K562 (cell line): ENCODE measurements around the gene RORC. TPM values are rescaled to one million over a fixed set of nuclear protein-coding genes. Genes with fewer than 3 reads are reported as not detected.
A peak's percentile ranks its signal among the peaks of the same experiment; 100 is the strongest.

Experiments
- ATAC-seq: fragments of 200-7000 bp; cut with Tn5 transposase; 3 replicates; pipeline ENCODE4 v1.9.1; 2020; ENCODE audit warnings: moderate library complexity
- BruUV-seq: library from RNA; stranded (reverse); fragments of 400-500 nt; replicated peaks from 2 replicates; lab custom pipeline; 2021; lab: Mats Ljungman, UMichigan
- CTCF ChIA-PET: fragments of 300-600 bp; formaldehyde crosslinking; extraction: SDS; loops from one replicate; lab custom pipeline; 2021; ENCODE audit warnings: low intra/inter-chr PET ratio; lab: Yijun Ruan, JAX
- POLR2A ChIA-PET: fragments of 300-600, 350-650 bp; sonication (Branson Sonifier 250); formaldehyde crosslinking; extraction: SDS; loops from one replicate; lab custom pipeline; 2021; ENCODE audit warnings: antibody characterized with exemption, inconsistent platforms; lab: Yijun Ruan, JAX
- DNase-seq, 4 experiments: peaks; one replicate each; pipeline versions ENCODE4 v3.0.0 to v3.0.0-alpha.2; 2011 to 2018; ENCODE audit warnings: low spot score in 3 of 4, mixed read lengths in 3 of 4; ENCODE audit errors: extremely low read depth in 1 of 4
- FAIRE-seq: peaks from 2 replicates; lab custom pipeline; 2011; peaks lifted over from hg19 to GRCh38; lab: Jason Lieb, UNC
- H2AFZ ChIP-seq: 2 replicates; pipeline ENCODE4 v1.6.0; 2011; ENCODE audit warnings: low read depth, low read length, control low read depth, inconsistent platforms
- H3K27ac ChIP-seq: fragments of 200-600 bp; 3 replicates; pipeline ENCODE4 v1.8.0; 2011; ENCODE audit warnings: low read depth, mild to moderate bottlenecking, control low read depth, inconsistent platforms, low read length, moderate library complexity, mixed read lengths; ENCODE audit errors: extremely low read depth
- H3K27me3 ChIP-seq, 2 experiments: fragments of 300-600 bp in 1 of 2; 2 replicates in 1 of 2; 3 replicates in 1 of 2; pipeline versions ENCODE4 v1.6.0 to v1.8.0; 2011; ENCODE audit warnings: inconsistent platforms in 2 of 2, low read length in 2 of 2, mild to moderate bottlenecking in 1 of 2, mixed read lengths in 1 of 2, moderate library complexity in 1 of 2; ENCODE audit not compliant: control insufficient read depth in 2 of 2, insufficient read depth in 2 of 2
- H3K36me3 ChIP-seq: fragments of 300-600 bp; 3 replicates; pipeline ENCODE4 v1.8.0; 2011; ENCODE audit warnings: mild to moderate bottlenecking, low read length, inconsistent platforms; ENCODE audit not compliant: control insufficient read depth, insufficient read depth
- H3K4me1 ChIP-seq, 2 experiments: fragments of 200-600 bp in 1 of 2; replicated peaks in 1 of 2; 2 replicates in 1 of 2; 3 replicates in 1 of 2; pipeline versions ENCODE4 v1.5.1 to v1.8.0; 2011; ENCODE audit warnings: inconsistent platforms in 2 of 2, low read length in 2 of 2, mild to moderate bottlenecking in 1 of 2, mixed read lengths in 1 of 2, moderate library complexity in 1 of 2; ENCODE audit not compliant: control insufficient read depth in 2 of 2, insufficient read depth in 2 of 2
- H3K4me2 ChIP-seq: 2 replicates; pipeline ENCODE4 v1.6.1; 2011; ENCODE audit warnings: low read length, control low read depth, inconsistent platforms, mixed read lengths; ENCODE audit not compliant: insufficient read depth
- H3K4me3 ChIP-seq: fragments of 200-600 bp; sonication (generic), shearing (Covaris generic); 2 replicates; pipeline ENCODE4 v1.5.1; 2016; ENCODE audit warnings: control low read depth, inconsistent platforms
- H3K79me2 ChIP-seq: fragments of 200-600 bp; 3 replicates; pipeline ENCODE4 v1.8.0; 2011; ENCODE audit warnings: low read length, inconsistent platforms; ENCODE audit not compliant: control insufficient read depth, insufficient read depth
- H3K9ac ChIP-seq, 2 experiments: 2 replicates each; pipeline versions ENCODE4 v1.6.0 to v1.6.1; 2011; ENCODE audit warnings: low read depth in 2 of 2, low read length in 2 of 2, control low read depth in 1 of 2, inconsistent platforms in 1 of 2, mild to moderate bottlenecking in 1 of 2, mixed read lengths in 1 of 2; ENCODE audit not compliant: insufficient read depth in 1 of 2
- H3K9me1 ChIP-seq: one replicate; pipeline ENCODE4 v1.6.0; 2011; ENCODE audit warnings: inconsistent platforms, mild to moderate bottlenecking, low read length, moderate library complexity; ENCODE audit not compliant: control insufficient read depth, insufficient read depth
- H3K9me3 ChIP-seq: replicated peaks from 2 replicates; pipeline ENCODE4 v1.5.1; 2011; ENCODE audit warnings: low read depth, low read length, inconsistent platforms; ENCODE audit not compliant: control insufficient read depth, insufficient read depth
- H4K20me1 ChIP-seq: replicated peaks from 2 replicates; pipeline ENCODE4 v1.6.1; 2011; ENCODE audit warnings: low read length, inconsistent platforms, mixed read lengths; ENCODE audit not compliant: control insufficient read depth, insufficient read depth
- CBFA2T3 ChIP-seq: fragments of 450-650 bp; IDR thresholded peaks from 2 replicates; pipeline ENCODE4 v1.6.1; 2017
- CHCHD3 ChIP-seq: fragments of 250-450 bp; sonication (Bioruptor Pico); IDR thresholded peaks from 2 replicates; pipeline ENCODE4 v2.1.2; 2022; ENCODE audit warnings: mild to moderate bottlenecking
- FOSL1 ChIP-seq: fragments of 200-800 bp; sonication (Bioruptor generic); conservative IDR thresholded peaks from 2 replicates; pipeline ENCODE4 v1.6.1; 2016; ENCODE audit warnings: missing genetic modification characterization, missing compliant biosample characterization
- JUN ChIP-seq, 2 experiments: sonication (generic) in 1 of 2; formaldehyde crosslinking in 1 of 2; IDR thresholded peaks; 2 replicates each; pipeline versions ENCODE4 v1.6.1 to v1.8.0; 2012 to 2022; ENCODE audit warnings: borderline replicate concordance in 2 of 2, mild to moderate bottlenecking in 2 of 2, improper control_type of control experiment in 1 of 2, low read depth in 1 of 2, low read length in 1 of 2, missing genetic modification reagents in 1 of 2
- JUND ChIP-seq, 2 experiments: IDR thresholded peaks; 2 replicates in 1 of 2; 3 replicates in 1 of 2; pipeline ENCODE4 v1.6.1; 2011; ENCODE audit warnings: borderline replicate concordance in 2 of 2, low read depth in 2 of 2, low read length in 2 of 2, improper control_type of control experiment in 1 of 2, missing biosample characterization in 1 of 2, missing genetic modification characterization in 1 of 2, missing genetic modification reagents in 1 of 2
- TOE1 ChIP-seq, 2 experiments: fragments of 450-650 bp in 1 of 2; sonication (generic) in 1 of 2; formaldehyde crosslinking in 1 of 2; IDR thresholded peaks; 2 replicates each; pipeline versions ENCODE4 v1.7.1 to v1.8.0; 2016 to 2022; ENCODE audit warnings: borderline replicate concordance in 2 of 2, mild to moderate bottlenecking in 2 of 2, antibody characterized with exemption in 1 of 2, inconsistent platforms in 1 of 2, low read depth in 1 of 2, missing genetic modification reagents in 1 of 2, moderate library complexity in 1 of 2
- VEZF1 ChIP-seq: fragments of 200-800 bp; sonication (Bioruptor generic); IDR thresholded peaks from 2 replicates; pipeline ENCODE4 v1.6.1; 2017; ENCODE audit warnings: missing genetic modification characterization, missing compliant biosample characterization
- WGBS: fragments of 100-300 bp; shearing (Covaris generic); methylation state at CpG from one replicate; pipeline ENCODE4 v1.1.6; 2016; ENCODE audit warnings: low coverage, mixed read lengths; ENCODE audit not compliant: insufficient coverage; ENCODE audit errors: missing lambda C conversion rate; 5-methylcytosine and 5-hydroxymethylcytosine counted together
- in situ Hi-C: fragments of 300-500 bp; cut with MboI; formaldehyde crosslinking; loops from 4 replicates; pipeline ENCODE4 v1.15.0; 2018; ENCODE audit warnings: inconsistent platforms, mixed read lengths
- intact Hi-C: fragments of 100-400 bp; cut with micrococcal nuclease; formaldehyde crosslinking; loops from 2 replicates; pipeline ENCODE4 v1.14.2; 2022
- polyA plus RNA-seq, 8 experiments: library from polyadenylated mRNA; depleted of rRNA in 4 of 8; stranded (reverse) in 5 of 8; unstranded in 3 of 8; fragments of >200 nt; fragmentation: Nextera tagmentation in 2 of 8; fragmentation: Illumina TruSeq in 1 of 8; extraction: Ambion mirVana in 2 of 8; extraction: Trizol in 1 of 8; gene quantifications; 2 replicates each; pipeline versions ENCODE4 v1.2.1 to v1.2.3, GENCODE V29; 2011 to 2014; ENCODE audit warnings: inconsistent platforms in 1 of 8, missing spikeins in 1 of 8
- small RNA-seq: library from RNA; depleted of rRNA; stranded (forward); fragments of <200 nt; gene quantifications from one replicate; pipeline ENCODE3, GENCODE V24; 2014
- total RNA-seq, 7 experiments: library from RNA; depleted of rRNA in 6 of 7; stranded (reverse); fragments of >200 nt in 6 of 7; fragmentation: Illumina TruSeq in 2 of 7; extraction: Trizol in 2 of 7; gene quantifications; 2 replicates each; pipeline versions ENCODE4 v1.2.1 to v1.2.3, GENCODE V29; 2011 to 2021; ENCODE audit warnings: low replicate concordance in 1 of 7
- TF ChIP-seq, protein P1 (sequence below), 2 experiments: fragments of 450-650 bp in 1 of 2; sonication (generic) in 1 of 2; formaldehyde crosslinking in 1 of 2; IDR thresholded peaks in 1 of 2; conservative IDR thresholded peaks in 1 of 2; 2 replicates each; pipeline versions ENCODE4 v1.6.1 to v1.8.1; 2016 to 2023; ENCODE audit warnings: mild to moderate bottlenecking in 2 of 2, moderate library complexity in 2 of 2, inconsistent platforms in 1 of 2, missing genetic modification reagents in 1 of 2

RORC gene
- total and polyA plus RNA-seq, 9 of the 15 experiments (the other 6 are each of a cell fraction or from before 2014, with no cell fraction given) = not detected

GRCh38 chr1:151756291-151756690 is 75.3 kb downstream of the RORC start:
- CTCF ChIA-PET = no interaction called here

More at GRCh38 chr1:151756291-151756690, 75.3 kb downstream of the RORC start:
- ATAC-seq (peak; percentile 47; the same call in 1 of the 3 replicates), DNase-seq (no peak), FAIRE-seq (peak; percentile 57)
- H3K9ac ChIP-seq = no peak overlapping the region
- peak; percentile 77 for TF ChIP-seq FOSL1
- TF ChIP-seq TOE1 (IDR thresholded peaks at IDR 0.05; ENCODE audit: borderline replicate concordance) = no peak
- no peak for TF ChIP-seq TOE1 (CRISPR knock-in tag; IDR thresholded peaks at IDR 0.05; ENCODE audit: borderline replicate concordance, low read depth)
- TF ChIP-seq CHCHD3 (CRISPR knock-in tag) = no peak
- TF ChIP-seq VEZF1 = 0 out of 2 replicates have a peak, but pooled peaks have one; percentile 21
- 0 out of 2 replicates have a peak, but pooled peaks have one; percentile 27 for TF ChIP-seq JUN (IDR thresholded peaks at IDR 0.05; ENCODE audit: borderline replicate concordance, low read depth, low read length)
- TF ChIP-seq JUN (CRISPR knock-in tag; IDR thresholded peaks at IDR 0.05; ENCODE audit: borderline replicate concordance) = no peak
- TF ChIP-seq JUND (IDR thresholded peaks at IDR 0.05; ENCODE audit: borderline replicate concordance, low read depth, low read length) = peak; percentile 75
- TF ChIP-seq JUND (tag; IDR thresholded peaks at IDR 0.05; ENCODE audit: borderline replicate concordance, low read depth, low read length) = no peak; the same call in 2 of the 3 replicates
- TF ChIP-seq CBFA2T3 = 0 out of 2 replicates have a peak, but pooled peaks have one; percentile 23
- TF ChIP-seq, protein P1, sequence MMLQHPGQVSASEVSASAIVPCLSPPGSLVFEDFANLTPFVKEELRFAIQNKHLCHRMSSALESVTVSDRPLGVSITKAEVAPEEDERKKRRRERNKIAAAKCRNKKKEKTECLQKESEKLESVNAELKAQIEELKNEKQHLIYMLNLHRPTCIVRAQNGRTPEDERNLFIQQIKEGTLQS (IDR thresholded peaks at IDR 0.05) = peak; percentile 73
- TF ChIP-seq, protein P1 (CRISPR knock-in tag; conservative IDR thresholded peaks at IDR 0.05) = no peak
- no peaks in the 10 kb centered on the region for H3K27me3 ChIP-seq
- in situ Hi-C loops (no loop called here), intact Hi-C loops (no loop called here)
- no TSS peak for BruUV-seq
- no peak overlapping the region for H2AFZ ChIP-seq
- no peak overlapping the region for H3K27ac ChIP-seq
- 0% methylated on average over 1 of the region's 1 CpG for WGBS
- peaks cover 28% of the 10 kb centered on the region; the same call in 2 of the 3 replicates for H3K36me3 ChIP-seq
- no peaks in the 10 kb centered on the region for H3K79me2 ChIP-seq
- POLR2A ChIA-PET = interaction anchor here (0.9 to 1.3 kb wide), 2 partner anchors 18 to 44 kb away, joined by 3 read pairs; no protein-coding TSS in a partner anchor
- no peaks in the 10 kb centered on the region for H3K9me3 ChIP-seq
- H3K4me1 ChIP-seq = peaks cover 0 to 4% of the 10 kb centered on the region in 2 experiments; a peak in 3 of 5 replicates
- no peak overlapping the region for H3K4me2 ChIP-seq
- no peaks in the 10 kb centered on the region for H4K20me1 ChIP-seq
- no peak overlapping the region for H3K4me3 ChIP-seq
- H3K9me1 ChIP-seq = no peaks in the 10 kb centered on the region

Small RNA genes within 50 kb of the gene (small RNA-seq; reads per million reads assigned to genes)
- not detected for gene RF00019

Other genes with a start within 250 kb of the RORC start
Only the 7 nearest of the 11 such genes appear.
- gene RIIAD1, start 110.3 kb downstream of the RORC start, total RNA-seq (2014; rRNA removed) = not detected in 2 replicates
- not detected in 2 replicates for gene RIIAD1, start 110.3 kb downstream of the RORC start, total RNA-seq (2014; rRNA removed; fragmentation: Illumina TruSeq; extraction: Trizol)
- not detected in 2 replicates for gene RIIAD1, start 110.3 kb downstream of the RORC start, total RNA-seq (2015; rRNA removed; fragmentation: Illumina TruSeq; extraction: Trizol)
- gene RIIAD1, start 110.3 kb downstream of the RORC start, total RNA-seq (2021) = not detected in 2 replicates
- not detected in 2 replicates for gene RIIAD1, start 110.3 kb downstream of the RORC start, polyA plus RNA-seq (2011; rRNA removed)
- not detected in 2 replicates for gene RIIAD1, start 110.3 kb downstream of the RORC start, polyA plus RNA-seq (2014; fragmentation: Illumina TruSeq; extraction: Trizol)
- gene RIIAD1, start 110.3 kb downstream of the RORC start, polyA plus RNA-seq (2014; fragmentation: Nextera tagmentation; extraction: Ambion mirVana) = not detected
- not detected in 2 replicates for gene RIIAD1, start 110.3 kb downstream of the RORC start, polyA plus RNA-seq (2014; rRNA removed)
- gene MRPL9, start 68.3 kb downstream of the RORC start, total RNA-seq (2014; rRNA removed) = 111 and 159 TPM in 2 replicates
- 115 and 128 TPM in 2 replicates for gene MRPL9, start 68.3 kb downstream of the RORC start, total RNA-seq (2014; rRNA removed; fragmentation: Illumina TruSeq; extraction: Trizol)
- gene MRPL9, start 68.3 kb downstream of the RORC start, total RNA-seq (2015; rRNA removed; fragmentation: Illumina TruSeq; extraction: Trizol) = 122 and 128 TPM in 2 replicates
- gene MRPL9, start 68.3 kb downstream of the RORC start, total RNA-seq (2021) = 106 and 123 TPM in 2 replicates
- 161 and 162 TPM in 2 replicates for gene MRPL9, start 68.3 kb downstream of the RORC start, polyA plus RNA-seq (2011; rRNA removed)
- 124 and 132 TPM in 2 replicates for gene MRPL9, start 68.3 kb downstream of the RORC start, polyA plus RNA-seq (2014; fragmentation: Illumina TruSeq; extraction: Trizol)
- gene MRPL9, start 68.3 kb downstream of the RORC start, polyA plus RNA-seq (2014; fragmentation: Nextera tagmentation; extraction: Ambion mirVana) = 10 to 100 TPM; 38.0 to 57.0 TPM
- 110 and 115 TPM in 2 replicates for gene MRPL9, start 68.3 kb downstream of the RORC start, polyA plus RNA-seq (2014; rRNA removed)
- 7.1 and 7.2 TPM in 2 replicates for gene TDRKH, start 41.3 kb downstream of the RORC start, total RNA-seq (2014; rRNA removed)
- 8.4 and 9.6 TPM in 2 replicates for gene TDRKH, start 41.3 kb downstream of the RORC start, total RNA-seq (2014; rRNA removed; fragmentation: Illumina TruSeq; extraction: Trizol)
- gene TDRKH, start 41.3 kb downstream of the RORC start, total RNA-seq (2015; rRNA removed; fragmentation: Illumina TruSeq; extraction: Trizol) = 3.4 and 4.3 TPM in 2 replicates
- gene TDRKH, start 41.3 kb downstream of the RORC start, total RNA-seq (2021) = 11.4 and 11.5 TPM in 2 replicates
- gene TDRKH, start 41.3 kb downstream of the RORC start, polyA plus RNA-seq (2011; rRNA removed) = 17.0 and 21.3 TPM in 2 replicates
- 10.8 and 11.4 TPM in 2 replicates for gene TDRKH, start 41.3 kb downstream of the RORC start, polyA plus RNA-seq (2014; fragmentation: Illumina TruSeq; extraction: Trizol)
- gene TDRKH, start 41.3 kb downstream of the RORC start, polyA plus RNA-seq (2014; fragmentation: Nextera tagmentation; extraction: Ambion mirVana) = 1 to 10 TPM; 5.3 to 6.9 TPM
- 8.9 and 10.3 TPM in 2 replicates for gene TDRKH, start 41.3 kb downstream of the RORC start, polyA plus RNA-seq (2014; rRNA removed)
- gene LINGO4, start 26.4 kb downstream of the RORC start, total RNA-seq (2014; rRNA removed) = not detected in 2 replicates
- gene LINGO4, start 26.4 kb downstream of the RORC start, total RNA-seq (2014; rRNA removed; fragmentation: Illumina TruSeq; extraction: Trizol) = not detected in 2 replicates
- gene LINGO4, start 26.4 kb downstream of the RORC start, total RNA-seq (2015; rRNA removed; fragmentation: Illumina TruSeq; extraction: Trizol) = not detected in 2 replicates
- not detected in 2 replicates for gene LINGO4, start 26.4 kb downstream of the RORC start, total RNA-seq (2021)
- gene LINGO4, start 26.4 kb downstream of the RORC start, polyA plus RNA-seq (2011; rRNA removed) = not detected in 2 replicates
- not detected in 2 replicates for gene LINGO4, start 26.4 kb downstream of the RORC start, polyA plus RNA-seq (2014; fragmentation: Illumina TruSeq; extraction: Trizol)
- gene LINGO4, start 26.4 kb downstream of the RORC start, polyA plus RNA-seq (2014; fragmentation: Nextera tagmentation; extraction: Ambion mirVana) = not detected
- not detected in 2 replicates for gene LINGO4, start 26.4 kb downstream of the RORC start, polyA plus RNA-seq (2014; rRNA removed)
- gene C2CD4D, start 8.0 kb upstream of the RORC start, total RNA-seq (2014; rRNA removed) = not detected in 2 replicates
- gene C2CD4D, start 8.0 kb upstream of the RORC start, total RNA-seq (2014; rRNA removed; fragmentation: Illumina TruSeq; extraction: Trizol) = not detected in 2 replicates
- gene C2CD4D, start 8.0 kb upstream of the RORC start, total RNA-seq (2015; rRNA removed; fragmentation: Illumina TruSeq; extraction: Trizol) = not detected in 2 replicates
- gene C2CD4D, start 8.0 kb upstream of the RORC start, total RNA-seq (2021) = not detected in 2 replicates
- not detected in 2 replicates for gene C2CD4D, start 8.0 kb upstream of the RORC start, polyA plus RNA-seq (2011; rRNA removed)
- not detected in 2 replicates for gene C2CD4D, start 8.0 kb upstream of the RORC start, polyA plus RNA-seq (2014; fragmentation: Illumina TruSeq; extraction: Trizol)
- gene C2CD4D, start 8.0 kb upstream of the RORC start, polyA plus RNA-seq (2014; fragmentation: Nextera tagmentation; extraction: Ambion mirVana) = not detected
- not detected in 2 replicates for gene C2CD4D, start 8.0 kb upstream of the RORC start, polyA plus RNA-seq (2014; rRNA removed)
- not detected in 2 replicates for gene THEM5, start 21.9 kb upstream of the RORC start, total RNA-seq (2014; rRNA removed)
- not detected in 2 replicates for gene THEM5, start 21.9 kb upstream of the RORC start, total RNA-seq (2014; rRNA removed; fragmentation: Illumina TruSeq; extraction: Trizol)
- not detected in 2 replicates for gene THEM5, start 21.9 kb upstream of the RORC start, total RNA-seq (2015; rRNA removed; fragmentation: Illumina TruSeq; extraction: Trizol)
- gene THEM5, start 21.9 kb upstream of the RORC start, total RNA-seq (2021) = not detected in 2 replicates
- not detected in 2 replicates for gene THEM5, start 21.9 kb upstream of the RORC start, polyA plus RNA-seq (2011; rRNA removed)
- gene THEM5, start 21.9 kb upstream of the RORC start, polyA plus RNA-seq (2014; fragmentation: Illumina TruSeq; extraction: Trizol) = not detected in 2 replicates
- gene THEM5, start 21.9 kb upstream of the RORC start, polyA plus RNA-seq (2014; fragmentation: Nextera tagmentation; extraction: Ambion mirVana) = not detected
- not detected in 2 replicates for gene THEM5, start 21.9 kb upstream of the RORC start, polyA plus RNA-seq (2014; rRNA removed)
- 24.5 and 25.2 TPM in 2 replicates for gene THEM4, start 77.7 kb upstream of the RORC start, total RNA-seq (2014; rRNA removed)
- 35.3 and 41.1 TPM in 2 replicates for gene THEM4, start 77.7 kb upstream of the RORC start, total RNA-seq (2014; rRNA removed; fragmentation: Illumina TruSeq; extraction: Trizol)
- 39.3 and 39.7 TPM in 2 replicates for gene THEM4, start 77.7 kb upstream of the RORC start, total RNA-seq (2015; rRNA removed; fragmentation: Illumina TruSeq; extraction: Trizol)
- gene THEM4, start 77.7 kb upstream of the RORC start, total RNA-seq (2021) = 25.5 and 27.4 TPM in 2 replicates
- gene THEM4, start 77.7 kb upstream of the RORC start, polyA plus RNA-seq (2011; rRNA removed) = 51.3 and 71.9 TPM in 2 replicates
- gene THEM4, start 77.7 kb upstream of the RORC start, polyA plus RNA-seq (2014; fragmentation: Illumina TruSeq; extraction: Trizol) = 45.7 and 48.3 TPM in 2 replicates
- gene THEM4, start 77.7 kb upstream of the RORC start, polyA plus RNA-seq (2014; fragmentation: Nextera tagmentation; extraction: Ambion mirVana) = 10 to 100 TPM in 1 of 2 experiments, 1 to 10 TPM in 1; 8.6 to 12.5 TPM
- 46.1 and 48.7 TPM in 2 replicates for gene THEM4, start 77.7 kb upstream of the RORC start, polyA plus RNA-seq (2014; rRNA removed)